ENCODE data around the gene UGT1A9. TPM values are rescaled to one million over a fixed set of nuclear protein-coding genes. Genes with fewer than 3 reads are reported as not detected.

Gene UGT1A9
- total and polyA plus RNA-seq, 10 of the 15 experiments (the other 5 are each of a cell fraction or from before 2014, with no cell fraction given) = 0.07 TPM; not detected in 9

- no TSS peak for BruUV-seq (replicated peaks)
- Histone ChIP-seq H2AFZ (ENCODE audit: control insufficient read depth, low read depth, low read length) (no peak overlapping the region), H3K27ac (ENCODE audit: control insufficient read depth, insufficient read depth) (no peak overlapping the region), H4K20me1 (ENCODE audit: control insufficient read depth, insufficient read depth) (no peaks in the 10 kb centered on the region), H3K9ac (ENCODE audit: control insufficient read depth, insufficient read depth, low read length) (no peak overlapping the region), H3K79me2 (ENCODE audit: control insufficient read depth, insufficient read depth, low read length) (no peaks in the 10 kb centered on the region), H3K36me3 (ENCODE audit: control insufficient read depth in 2 of 2, insufficient read depth in 2 of 2, low read length in 1 of 2) (no peaks in the 10 kb centered on the region), H3K9me3 (replicated peaks; ENCODE audit: control insufficient read depth, insufficient read depth, low read length) (no peaks in the 10 kb centered on the region), H3K4me3 (no peak overlapping the region), H3K27me3 (replicated peaks in 1 of 2; ENCODE audit: control insufficient read depth in 2 of 2, insufficient read depth in 2 of 2, low read length in 1 of 2) (peaks cover 0 to 3% of the 10 kb centered on the region in 2 experiments; a peak in 1 of 4 replicates), H3K4me1 (ENCODE audit: control insufficient read depth, insufficient read depth, low read length) (no peaks in the 10 kb centered on the region), H3K4me2 (ENCODE audit: control insufficient read depth, insufficient read depth) (no peak overlapping the region)
- TF ChIP-seq SMAD5 (IDR thresholded peaks at IDR 0.05; ENCODE audit: low read depth) (no peak), ZNF24 (IDR thresholded peaks at IDR 0.05) (no peak), MYB (IDR thresholded peaks at IDR 0.05; ENCODE audit: borderline replicate concordance, low read depth, low read length) (no peak), TCF3 (IDR thresholded peaks at IDR 0.05; ENCODE audit: borderline replicate concordance, insufficient read depth, low read depth, low read length) (no peak), BCLAF1 (IDR thresholded peaks at IDR 0.05) (no peak)
- in situ Hi-C loops (cut with MboI) = no loop called here
- FAIRE-seq (no peak), ATAC-seq (no peak), DNase-seq (ENCODE audit: low read depth, low spot score) (no peak)
- WGBS (ENCODE audit: insufficient coverage, insufficient replicate concordance, low lambda C conversion rate, missing lambda C conversion rate) = 36% methylated on average over 5 of the region's 5 CpGs
- SMC1A ChIA-PET (ENCODE audit: uncharacterized antibody, unreplicated experiment) = no interaction called here
- RAD21 ChIA-PET (ENCODE audit: unreplicated experiment) = no interaction called here
- POLR2A ChIA-PET = no interaction called here
- CTCF ChIA-PET = no interaction called here
- intact Hi-C loops (cut with micrococcal nuclease; ENCODE audit: unreplicated experiment) = no loop called here
Measured at GRCh38 chr2:233688341-233688740, 16.6 kb downstream of the UGT1A9 start.

- ChIA-PET CTCF (no interaction called here), POLR2A (no interaction called here), RAD21 (ENCODE audit: unreplicated experiment) (no interaction called here), SMC1A (ENCODE audit: uncharacterized antibody, unreplicated experiment) (no interaction called here)
- H3K4me2 ChIP-seq (ENCODE audit: control insufficient read depth, insufficient read depth) = no peak overlapping the region
- no peak for FAIRE-seq
- no peaks in the 10 kb centered on the region for H3K4me1 ChIP-seq (ENCODE audit: control insufficient read depth, insufficient read depth, low read length)
- no peak overlapping the region for H2AFZ ChIP-seq (ENCODE audit: control insufficient read depth, low read depth, low read length)
- H3K9ac ChIP-seq (ENCODE audit: control insufficient read depth, insufficient read depth, low read length) = no peak overlapping the region
- H4K20me1 ChIP-seq (ENCODE audit: control insufficient read depth, insufficient read depth) = no peaks in the 10 kb centered on the region
- no peaks in the 10 kb centered on the region for H3K9me3 ChIP-seq (replicated peaks; ENCODE audit: control insufficient read depth, insufficient read depth, low read length)
- H3K27me3 ChIP-seq (replicated peaks in 1 of 2; ENCODE audit: control insufficient read depth in 2 of 2, insufficient read depth in 2 of 2, low read length in 1 of 2) = peaks cover 0 to 3% of the 10 kb centered on the region in 2 experiments; a peak in 1 of 4 replicates
- no peak for DNase-seq (ENCODE audit: low read depth, low spot score)
- H3K27ac ChIP-seq (ENCODE audit: control insufficient read depth, insufficient read depth) = no peak overlapping the region
- no peak overlapping the region for H3K4me3 ChIP-seq
- no peaks in the 10 kb centered on the region for H3K36me3 ChIP-seq (ENCODE audit: control insufficient read depth in 2 of 2, insufficient read depth in 2 of 2, low read length in 1 of 2)
- intact Hi-C loops (cut with micrococcal nuclease; ENCODE audit: unreplicated experiment) = no loop called here
- no peaks in the 10 kb centered on the region for H3K79me2 ChIP-seq (ENCODE audit: control insufficient read depth, insufficient read depth, low read length)
- no peak for ATAC-seq
- in situ Hi-C loops (cut with MboI) = no loop called here
- BruUV-seq (replicated peaks) = no TSS peak
- no peak for TF ChIP-seq HDGF (IDR thresholded peaks at IDR 0.05)
- TF ChIP-seq POLR2A (IDR thresholded peaks at IDR 0.05; ENCODE audit: low read depth, low read length) = no peak
- no peak for TF ChIP-seq TCF3 (IDR thresholded peaks at IDR 0.05; ENCODE audit: borderline replicate concordance, insufficient read depth, low read depth, low read length)
- no peak for TF ChIP-seq HDAC2 (IDR thresholded peaks at IDR 0.05)
- TF ChIP-seq CTCF (IDR thresholded peaks at IDR 0.05 in 2 of 3, conservative IDR thresholded peaks at IDR 0.05 in 1 of 3; ENCODE audit: control insufficient read depth in 2 of 3, extremely low read depth in 1 of 3, insufficient read depth in 1 of 3, low read depth in 3 of 3, low read length in 3 of 3) = no peak
- TF ChIP-seq MEF2A (IDR thresholded peaks at IDR 0.05; ENCODE audit: insufficient read depth, low read depth, low read length) = no peak
- TF ChIP-seq RFX5 (IDR thresholded peaks at IDR 0.05; ENCODE audit: low read depth, low read length) = no peak
- TF ChIP-seq PBX3 (IDR thresholded peaks at IDR 0.05; ENCODE audit: insufficient replicate concordance, low read depth, low read length) = no peak
- TF ChIP-seq STAT1 (conservative IDR thresholded peaks at IDR 0.05) = no peak
- TF ChIP-seq RUNX3 (IDR thresholded peaks at IDR 0.05; ENCODE audit: low read length) = no peak
- no peak for TF ChIP-seq PAX8 (IDR thresholded peaks at IDR 0.05)
Measured at GRCh38 chr2:233689031-233689430, 17.3 kb downstream of the UGT1A9 start.
